Posterior vena cava (tissue), 2 donors: Measurements from ENCODE around the gene ILDR1. TPM values are rescaled to one million over a fixed set of nuclear protein-coding genes. Genes with fewer than 3 reads are reported as not detected.

Experiments
- DNase-seq: peaks from one replicate; pipeline ENCODE4 v3.0.0-alpha.2; 2020; ENCODE audit warnings: low spot score
- intact Hi-C, 2 donors: fragments of 100-400 bp; cut with DNase I; formaldehyde crosslinking; loops; one replicate each; pipeline versions ENCODE4 v1.14.1 to v1.14.2; 2022 to 2023
- total RNA-seq, 2 donors: library from RNA; stranded (reverse); fragmentation: NEBNext Ultra II Directional; extraction: Animal tissue kit (Norgen Biotek cat#: 25700); gene quantifications; one replicate each; pipeline ENCODE4 v1.2.1, GENCODE V29; 2021
- donor health status: DM: yes; HTN: yes; CAD: no.
- donor health status: DM: yes; HTN: yes; CAD: no.

Gene ILDR1
- total RNA-seq, 2 donors from 2014 or later = 0.10 TPM; not detected in 1

DNA sequence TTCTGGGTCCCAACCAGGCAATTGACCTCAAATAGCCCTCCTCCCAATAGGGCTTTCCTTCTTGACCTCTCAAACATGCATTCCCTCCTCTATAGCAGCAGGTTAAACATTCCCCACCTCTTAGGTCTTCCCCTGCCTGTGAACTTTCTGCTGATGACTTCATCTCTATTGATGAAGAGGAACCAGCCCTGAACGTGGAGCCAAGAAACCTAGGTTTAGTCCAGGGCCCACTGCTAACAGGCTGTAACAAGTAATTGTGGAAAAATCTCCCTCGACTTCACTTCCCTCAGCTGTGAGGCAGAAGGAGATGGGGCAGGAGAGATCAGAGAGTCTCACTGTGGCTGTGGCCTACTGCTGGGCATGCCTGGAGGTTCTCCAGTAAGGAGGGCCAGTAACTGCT, 24.7 kb downstream of the ILDR1 start:
- no peak for DNase-seq
- intact Hi-C loops = no loop called here

DNA sequence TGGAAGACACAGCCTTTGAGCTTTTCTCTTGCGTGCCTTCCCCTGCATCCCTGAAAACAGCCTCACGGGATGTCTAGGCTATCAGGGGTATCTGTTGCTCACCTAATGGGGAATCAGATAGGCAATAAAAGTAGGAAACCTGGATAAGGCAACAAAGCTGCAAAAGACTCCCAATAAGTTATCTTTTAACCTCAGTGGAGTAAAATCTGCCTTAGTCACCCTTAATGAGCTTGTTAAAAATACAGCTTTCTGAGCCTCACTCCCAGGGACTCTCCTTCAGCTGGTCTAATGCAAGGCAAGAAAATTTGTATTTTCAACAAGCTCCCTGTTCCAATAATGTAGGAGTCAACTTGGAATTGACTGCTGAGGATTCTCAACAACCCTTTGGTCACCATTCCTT, 25.6 kb downstream of the ILDR1 start:
- intact Hi-C loops = no loop called here
- no peak for DNase-seq

DNA sequence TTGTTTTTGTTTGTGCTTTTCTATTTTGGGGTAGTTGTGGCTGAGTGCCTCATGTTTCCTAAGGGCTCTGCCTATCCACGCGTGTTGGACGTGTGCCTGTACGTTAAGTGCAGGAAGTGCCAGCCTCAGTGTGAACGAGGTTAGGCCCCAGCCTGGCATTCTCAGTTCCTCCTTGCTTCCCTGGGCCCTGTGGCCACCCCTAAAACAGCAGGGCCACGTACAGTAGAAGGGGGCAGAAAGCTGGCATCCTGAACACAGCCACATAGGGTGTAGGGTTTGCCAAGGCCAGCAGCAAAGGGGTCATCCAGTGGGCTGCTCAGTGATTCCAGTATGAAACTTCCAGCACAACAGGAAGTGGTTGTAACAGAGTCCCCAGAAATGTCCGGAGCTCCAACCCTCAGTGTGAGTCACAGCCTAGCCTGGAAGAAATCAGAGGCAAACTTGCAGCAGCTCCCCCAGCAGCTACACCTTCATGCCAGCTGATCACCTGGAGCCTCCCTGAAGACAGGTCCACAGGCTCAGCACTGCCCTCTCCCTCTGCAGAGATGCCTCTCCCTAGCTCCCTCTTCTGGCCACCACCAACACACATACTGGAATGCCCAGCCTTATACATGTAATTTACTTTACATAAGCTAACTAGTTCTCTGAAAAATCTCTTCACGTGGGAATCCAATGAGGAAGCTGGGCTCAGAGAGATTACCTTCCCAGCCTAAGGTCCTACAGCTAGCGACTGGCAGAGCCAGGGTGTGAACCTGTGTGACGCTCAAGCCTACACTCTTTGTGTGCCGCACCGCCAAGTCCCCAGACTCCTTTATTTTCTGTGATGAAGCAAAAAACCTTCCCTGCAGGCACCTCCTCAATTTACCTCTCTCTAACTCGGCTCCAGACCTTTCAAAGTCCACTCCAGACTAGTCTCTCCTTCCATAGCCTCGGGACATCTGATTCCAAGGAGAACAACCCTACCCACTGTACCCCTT, 26.6 kb downstream of the ILDR1 start:
- DNase-seq = peak; percentile 87
- intact Hi-C loops = no loop called here

DNA sequence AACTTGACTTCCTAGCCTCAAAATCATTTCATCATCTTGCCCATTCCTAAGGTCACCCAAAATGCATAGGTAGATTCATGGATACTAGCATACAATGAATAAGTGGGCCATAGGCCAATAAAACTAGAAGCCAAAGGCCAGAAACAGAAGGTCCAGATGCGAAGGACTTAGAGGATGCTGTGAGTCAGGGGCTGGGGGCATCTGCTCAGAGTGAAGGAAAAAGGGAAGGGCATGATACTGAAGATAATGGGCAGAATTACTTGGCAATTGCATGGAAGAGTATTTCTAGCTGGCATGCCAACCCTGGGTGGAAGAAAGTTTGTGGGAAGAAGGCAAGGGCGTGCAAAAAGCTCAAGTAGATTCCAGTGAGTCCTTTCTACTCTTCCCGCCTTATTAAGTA, 27.5 kb downstream of the ILDR1 start:
- intact Hi-C loops = no loop called here
- no peak for DNase-seq

DNA sequence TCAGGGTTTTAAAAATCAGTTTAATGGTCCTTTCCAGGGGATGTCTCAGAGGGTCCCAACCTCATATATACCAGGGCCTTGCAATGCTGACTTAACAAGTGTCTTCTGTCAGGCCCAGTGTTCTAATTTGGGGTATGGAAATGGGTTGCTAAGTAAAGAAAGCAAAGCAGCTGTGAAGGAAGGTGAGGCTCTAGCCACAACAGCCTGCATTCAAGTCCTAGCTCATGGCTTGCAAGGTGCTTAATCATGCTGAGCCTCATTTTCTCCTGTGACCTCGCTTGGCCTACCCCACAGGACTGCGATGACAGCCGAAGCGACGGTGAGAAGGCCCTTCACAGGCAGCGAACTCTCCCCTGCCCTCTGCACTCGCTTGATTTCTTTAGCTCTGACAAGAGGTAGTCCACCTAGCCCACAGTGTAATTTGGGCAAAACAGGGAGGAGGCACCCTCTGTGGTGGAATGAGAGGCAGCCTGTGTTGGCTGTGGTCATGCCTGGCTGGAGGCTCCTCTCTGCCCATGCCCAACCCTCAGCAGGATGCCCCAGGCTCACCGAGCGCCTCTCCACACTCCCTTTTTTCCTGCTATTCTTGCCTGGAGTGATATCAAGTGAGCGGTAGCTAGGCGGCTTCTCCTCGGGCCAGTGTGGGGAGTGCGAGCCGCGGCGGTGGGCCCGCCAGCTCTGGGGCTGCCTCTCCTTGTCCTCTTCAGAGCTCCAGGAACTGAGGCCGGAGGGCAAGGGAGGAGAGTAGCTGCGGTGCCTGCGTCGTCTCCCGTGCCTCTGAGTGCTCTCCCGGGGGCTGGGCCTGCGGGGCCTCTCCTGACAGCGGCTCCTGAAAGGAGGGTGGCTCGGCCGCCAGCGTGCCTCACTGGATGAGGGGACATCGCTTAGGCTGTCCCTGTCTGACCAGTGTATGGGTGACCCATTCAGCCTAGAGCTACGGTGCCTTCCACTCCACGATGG, 29.2 kb downstream of the ILDR1 start:
- intact Hi-C loops = no loop called here
- DNase-seq = no peak

DNA sequence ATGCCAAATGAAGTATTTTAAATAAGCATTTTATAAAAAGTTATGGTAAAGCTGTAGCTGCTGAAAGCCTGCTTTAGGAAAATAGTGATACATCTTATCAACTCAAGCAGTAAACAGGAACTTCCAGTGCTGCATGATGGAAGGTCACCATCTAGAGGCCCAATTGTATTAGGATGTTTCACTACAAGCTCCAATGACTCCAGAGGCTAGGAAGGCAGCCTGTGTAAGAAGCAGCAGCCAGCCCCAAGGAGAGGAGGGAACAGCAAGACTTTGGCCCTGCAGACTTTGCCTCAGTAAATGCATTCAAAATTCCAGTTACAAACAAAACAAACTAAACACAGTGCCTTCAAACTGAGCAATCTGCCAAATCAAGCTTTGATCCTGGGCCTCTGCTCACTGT, 32.1 kb downstream of the ILDR1 start:
- no peak for DNase-seq
- intact Hi-C loops = no loop called here

DNA sequence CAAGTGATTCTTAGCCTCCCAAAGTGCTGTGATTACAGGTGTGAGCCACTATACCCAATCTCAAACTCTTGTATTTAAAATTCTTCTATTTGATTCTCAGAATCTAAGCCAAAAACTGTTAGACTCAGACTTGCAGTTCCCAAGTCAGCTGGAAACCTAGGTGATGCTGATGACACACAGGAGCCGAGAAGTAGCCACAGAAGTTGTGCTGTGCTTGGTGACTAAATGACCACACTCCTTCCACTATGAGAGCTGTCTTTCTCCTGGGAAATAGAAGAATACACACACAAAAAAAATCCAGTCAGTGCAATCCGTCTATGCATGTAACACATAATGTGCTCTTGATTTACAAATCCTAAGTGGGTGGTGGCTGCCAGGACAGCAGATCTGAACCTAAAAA, 33.9 kb downstream of the ILDR1 start:
- no peak for DNase-seq
- intact Hi-C loops = no loop called here

DNA sequence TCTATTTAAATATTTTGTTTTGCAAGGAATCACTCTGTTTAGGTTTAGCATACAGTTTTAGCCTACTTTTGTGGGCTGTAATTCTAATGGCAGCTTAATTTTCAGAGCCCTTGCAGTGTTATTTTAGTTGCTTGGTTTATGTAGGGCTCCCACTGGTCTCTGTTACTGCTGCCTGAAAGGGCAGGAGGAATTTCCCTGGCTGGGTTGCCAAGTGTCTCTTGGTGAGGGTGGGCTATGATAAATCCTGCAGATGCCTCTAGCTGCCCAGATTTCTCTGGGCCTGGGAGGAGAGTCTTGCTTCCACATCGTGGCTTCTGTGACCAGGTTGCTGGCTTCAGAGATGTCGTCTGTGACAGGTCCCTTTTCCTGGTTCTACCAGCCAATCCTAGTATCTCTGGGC, 36.2 kb downstream of the ILDR1 start:
- intact Hi-C loops = no loop called here
- DNase-seq = no peak

DNA sequence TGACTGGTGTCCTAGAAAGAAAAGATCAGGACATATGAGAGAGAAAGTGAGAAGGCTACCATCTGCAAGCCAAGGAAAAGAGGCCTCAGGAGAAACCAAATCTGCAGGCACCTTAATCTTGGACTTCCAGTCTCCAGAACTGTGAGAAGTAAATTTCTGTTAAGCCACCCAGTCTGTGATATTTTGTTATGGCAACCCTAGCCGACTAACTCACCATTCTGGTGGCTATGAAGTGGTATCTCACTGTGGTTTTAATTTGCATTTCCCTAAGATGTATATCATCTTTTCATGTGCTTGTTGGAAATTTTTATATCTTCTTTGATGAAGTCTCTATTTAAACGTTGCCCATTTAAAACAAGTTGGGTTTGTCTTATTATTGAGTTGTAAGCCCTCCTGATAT, 40.6 kb downstream of the ILDR1 start:
- intact Hi-C loops = no loop called here
- DNase-seq = no peak

DNA sequence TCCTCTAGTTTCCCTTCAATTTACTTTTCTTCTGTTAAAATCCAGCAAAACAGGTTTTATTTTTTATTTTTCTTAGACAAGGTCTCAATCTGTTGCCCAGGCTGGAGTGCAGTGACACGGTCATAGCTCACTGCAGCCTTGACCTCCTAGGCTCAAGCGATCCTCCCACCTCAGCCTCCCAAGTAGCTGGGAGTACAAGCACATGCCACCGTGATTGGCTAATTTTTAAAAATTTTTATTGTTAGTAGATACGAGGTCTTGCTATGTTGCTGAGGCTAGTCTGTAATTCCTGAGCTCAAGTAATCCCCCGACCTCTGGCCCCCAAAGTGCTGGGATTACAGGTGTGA, 41.6 kb downstream of the ILDR1 start:
- no peak for DNase-seq
- intact Hi-C loops = no loop called here

DNA sequence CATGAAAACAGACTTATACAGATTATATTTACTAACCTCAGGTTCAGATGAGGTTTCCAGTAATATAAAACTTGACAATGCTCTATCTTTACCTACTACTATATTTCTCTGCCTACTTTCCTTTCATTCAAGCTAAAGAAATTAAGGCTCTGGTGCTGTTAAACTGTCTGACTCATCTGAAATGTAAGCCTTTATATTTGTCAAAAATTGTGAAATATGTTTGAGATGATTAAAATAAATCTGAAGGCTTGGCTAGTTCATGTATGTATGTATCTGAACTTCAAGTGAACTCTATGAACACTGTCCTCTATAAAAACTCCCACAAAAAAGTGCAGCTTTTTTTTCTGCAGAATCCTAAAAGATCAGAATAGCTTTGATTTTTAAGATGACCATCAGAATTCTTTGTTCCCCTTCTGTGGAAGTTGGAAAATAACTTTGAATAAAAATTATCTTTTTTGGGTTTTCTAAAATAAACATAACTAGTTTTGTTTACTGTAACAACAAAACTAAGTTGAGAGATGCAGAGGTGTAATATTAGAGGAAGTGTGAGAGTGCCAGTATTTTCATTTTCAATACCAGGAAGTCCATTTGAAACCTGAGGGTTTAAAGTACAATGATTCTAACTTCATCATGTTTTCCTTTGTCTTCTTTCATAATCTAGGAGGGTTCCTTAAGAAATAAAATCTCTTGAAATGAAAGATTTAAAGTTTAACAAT, 42.2 kb downstream of the ILDR1 start:
- DNase-seq = no peak
- intact Hi-C loops = no loop called here

DNA sequence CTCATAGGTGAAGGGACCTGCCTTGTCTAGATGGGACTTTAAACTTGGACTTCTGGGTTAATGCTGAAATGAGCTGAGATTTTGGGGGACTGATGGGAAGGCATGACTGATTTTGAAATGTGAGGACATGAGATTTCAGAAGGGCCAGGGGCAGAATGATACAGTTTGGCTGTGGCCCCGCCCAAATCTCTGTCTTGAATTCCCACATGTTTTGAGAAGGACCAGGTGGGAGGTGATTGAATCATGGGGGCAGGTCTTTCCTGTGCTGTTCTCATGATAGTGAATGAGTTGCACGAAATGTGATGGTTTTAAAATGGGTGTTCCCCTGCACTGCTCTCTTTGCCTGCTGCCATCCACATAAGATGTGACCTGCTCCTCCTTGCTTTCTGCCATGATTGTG, 42.8 kb downstream of the ILDR1 start:
- DNase-seq = no peak
- intact Hi-C loops = no loop called here

DNA sequence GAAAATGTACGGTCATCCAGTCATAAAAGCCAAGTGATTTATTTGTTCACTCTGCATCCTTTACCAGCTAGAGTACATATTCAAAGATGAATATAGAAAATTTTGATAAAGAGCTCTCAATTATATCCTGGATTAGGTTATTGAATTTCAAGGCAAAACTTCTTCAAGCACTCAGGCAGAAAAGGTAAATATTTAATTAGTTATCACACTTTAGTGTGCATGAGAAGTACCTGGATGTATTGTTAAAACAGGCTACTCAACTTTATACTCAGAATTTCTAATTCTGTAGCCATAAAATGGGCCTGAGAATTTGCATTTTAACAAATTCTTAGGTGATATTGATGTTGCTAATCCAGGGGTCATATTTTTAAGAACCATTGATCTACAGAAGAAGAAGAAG, 45.3 kb downstream of the ILDR1 start:
- intact Hi-C loops = no loop called here
- no peak for DNase-seq

DNA sequence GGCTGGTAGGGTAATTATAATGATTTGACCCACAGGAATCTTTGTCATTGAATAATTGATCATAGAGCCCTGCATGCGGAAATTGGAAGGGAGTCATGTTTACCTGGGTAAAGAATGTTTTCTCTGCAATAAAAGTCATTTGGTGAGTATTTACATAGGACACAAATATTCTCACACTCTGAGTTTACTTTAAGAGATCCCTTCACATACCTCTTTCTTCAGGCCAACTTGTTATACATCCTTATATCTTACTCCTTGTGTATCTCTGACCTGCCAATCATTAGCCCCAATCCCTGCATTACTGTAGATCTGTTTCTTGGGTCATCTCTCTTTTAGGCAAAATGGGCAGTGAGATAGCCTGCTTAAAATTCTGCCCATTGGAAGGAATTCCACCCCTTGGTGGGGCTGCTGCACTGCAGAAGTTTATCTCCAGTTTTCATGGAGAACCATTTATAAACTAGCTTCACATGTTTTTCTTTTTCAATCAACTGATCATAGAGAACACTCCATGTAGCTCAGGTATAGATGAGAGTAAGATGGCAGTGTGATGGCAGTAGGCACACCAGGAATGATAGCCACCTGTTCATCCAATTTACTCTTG, 46.2 kb downstream of the ILDR1 start:
- intact Hi-C loops = no loop called here
- DNase-seq = no peak

DNA sequence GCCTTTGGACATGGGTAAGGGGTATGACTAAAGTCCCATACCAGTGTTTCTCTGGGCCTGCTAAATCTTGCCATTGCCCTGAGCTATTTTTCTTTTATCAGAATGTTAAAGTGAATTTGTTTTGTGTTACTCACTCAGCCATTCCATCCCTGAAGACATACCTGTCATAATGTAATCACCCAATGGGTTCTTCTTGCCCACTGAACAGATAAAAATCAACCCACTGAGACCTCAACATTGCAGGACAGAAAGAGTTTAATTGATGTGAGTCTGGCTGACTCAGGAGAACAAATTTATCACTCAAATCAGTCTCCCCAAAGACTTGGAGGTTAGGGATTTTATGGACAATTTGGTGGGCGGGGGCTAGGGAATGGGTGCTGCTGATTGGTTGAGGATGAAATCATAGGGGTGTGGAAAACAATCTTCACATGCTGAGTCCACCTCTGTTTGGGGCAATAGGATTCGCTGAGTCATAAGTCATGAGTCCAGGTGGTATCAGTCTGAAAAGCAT, 47.4 kb downstream of the ILDR1 start:
- intact Hi-C loops = no loop called here
- DNase-seq = no peak

DNA sequence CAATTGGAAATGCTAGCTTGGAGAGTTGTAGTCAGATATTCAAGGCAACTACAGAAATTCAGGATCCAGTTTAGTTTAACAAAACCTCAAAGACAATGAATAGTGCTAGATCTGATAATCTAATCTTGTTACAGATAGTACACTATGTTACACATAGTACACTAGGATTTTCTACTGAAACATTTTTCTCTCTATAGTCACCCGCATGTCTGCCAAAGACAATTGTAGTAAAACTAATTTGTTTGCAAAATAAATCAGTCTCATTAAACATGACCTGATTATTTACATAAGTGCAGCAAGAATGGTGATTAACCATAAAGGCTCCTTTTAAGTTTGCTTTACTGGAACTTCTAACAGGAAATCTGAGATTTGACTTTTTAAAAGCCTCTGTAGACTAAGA, 52.0 kb downstream of the ILDR1 start:
- DNase-seq = no peak
- intact Hi-C loops = no loop called here

DNA sequence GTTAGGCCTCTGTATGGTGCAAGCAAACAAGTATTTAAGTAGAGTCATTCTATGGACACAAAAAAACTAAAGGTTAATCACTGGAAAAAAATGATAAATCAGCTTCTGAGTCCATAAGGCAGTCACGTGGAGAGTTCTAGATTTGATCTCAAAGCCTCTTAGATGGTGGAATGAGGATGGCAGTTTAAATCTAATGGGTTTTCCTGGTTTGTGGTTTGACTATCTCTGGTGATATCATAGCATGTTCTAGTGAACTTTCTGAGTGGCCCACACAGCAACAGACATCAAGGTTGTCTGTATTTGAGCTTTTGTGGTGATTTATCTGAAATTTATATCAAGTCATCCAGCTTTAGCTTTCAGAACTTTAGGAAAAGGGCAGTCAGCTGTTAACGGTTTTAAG, 52.4 kb downstream of the ILDR1 start:
- intact Hi-C loops = no loop called here
- DNase-seq = no peak

DNA sequence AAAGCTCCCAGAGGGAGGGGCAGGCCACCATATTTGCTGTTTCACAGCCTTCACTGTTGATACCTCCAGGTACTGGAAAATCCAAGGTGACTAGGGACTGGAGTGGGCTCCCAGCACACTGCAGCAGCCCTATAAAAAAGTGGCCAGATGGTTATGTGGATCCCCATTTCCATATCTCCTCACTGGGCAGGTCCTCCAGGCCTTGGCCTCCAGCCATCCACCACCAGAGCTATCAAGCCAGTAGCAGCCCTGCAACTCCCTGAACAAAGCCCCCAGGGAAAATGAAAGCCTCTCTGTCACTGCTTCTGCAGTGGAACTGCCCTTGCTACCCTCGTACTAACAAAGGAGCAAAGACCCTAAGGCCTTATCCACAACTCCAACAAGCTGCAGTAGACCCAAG, 58.4 kb downstream of the ILDR1 start:
- intact Hi-C loops = no loop called here
- no peak for DNase-seq

DNA sequence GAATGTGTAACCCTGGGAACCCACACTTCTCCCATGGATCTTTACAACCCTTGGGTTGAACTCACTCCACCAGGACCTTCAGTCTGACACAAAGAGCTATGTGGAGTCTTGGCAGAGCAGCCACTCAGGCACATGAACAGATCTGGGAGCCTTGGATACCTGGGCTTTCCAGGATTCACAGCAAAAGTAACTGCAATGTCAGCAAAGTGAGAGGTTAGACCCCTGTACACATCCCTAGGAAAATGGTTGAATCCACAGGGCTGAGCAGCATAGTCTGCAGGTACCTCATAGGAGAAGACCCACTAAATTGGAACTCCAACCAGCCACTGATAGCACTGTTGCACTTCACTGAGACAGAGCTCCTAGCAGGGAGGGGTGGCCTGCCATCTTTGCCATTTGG, 59.6 kb downstream of the ILDR1 start:
- intact Hi-C loops = no loop called here
- DNase-seq = no peak
